K562 (cell line): ENCODE data around the gene APOC1. TPM values are rescaled to one million over a fixed set of nuclear protein-coding genes. Genes with fewer than 3 reads are reported as not detected.

ENCODE experiments used
- ATAC-seq: fragments of 200-7000 bp; cut with Tn5 transposase; 3 replicates; pipeline ENCODE4 v1.9.1; 2020; ENCODE audit warnings: moderate library complexity
- BruUV-seq: library from RNA; stranded (reverse); fragments of 400-500 nt; replicated peaks from 2 replicates; lab custom pipeline; 2021; lab: Mats Ljungman, UMichigan
- CTCF ChIA-PET: fragments of 300-600 bp; formaldehyde crosslinking; extraction: SDS; loops from one replicate; lab custom pipeline; 2021; ENCODE audit warnings: low intra/inter-chr PET ratio; lab: Yijun Ruan, JAX
- POLR2A ChIA-PET: fragments of 300-600, 350-650 bp; sonication (Branson Sonifier 250); formaldehyde crosslinking; extraction: SDS; loops from one replicate; lab custom pipeline; 2021; ENCODE audit warnings: antibody characterized with exemption, inconsistent platforms; lab: Yijun Ruan, JAX
- DNase-seq, 4 experiments: peaks; one replicate each; pipeline versions ENCODE4 v3.0.0 to v3.0.0-alpha.2; 2011 to 2018; ENCODE audit warnings: low spot score in 3 of 4, mixed read lengths in 3 of 4; ENCODE audit errors: extremely low read depth in 1 of 4
- FAIRE-seq: peaks from 2 replicates; lab custom pipeline; 2011; peaks lifted over from hg19 to GRCh38; lab: Jason Lieb, UNC
- H2AFZ ChIP-seq: 2 replicates; pipeline ENCODE4 v1.6.0; 2011; ENCODE audit warnings: low read depth, low read length, control low read depth, inconsistent platforms
- H3K27ac ChIP-seq: fragments of 200-600 bp; 3 replicates; pipeline ENCODE4 v1.8.0; 2011; ENCODE audit warnings: low read depth, mild to moderate bottlenecking, control low read depth, inconsistent platforms, low read length, moderate library complexity, mixed read lengths; ENCODE audit errors: extremely low read depth
- H3K27me3 ChIP-seq, 2 experiments: fragments of 300-600 bp in 1 of 2; 2 replicates in 1 of 2; 3 replicates in 1 of 2; pipeline versions ENCODE4 v1.6.0 to v1.8.0; 2011; ENCODE audit warnings: inconsistent platforms in 2 of 2, low read length in 2 of 2, mild to moderate bottlenecking in 1 of 2, mixed read lengths in 1 of 2, moderate library complexity in 1 of 2; ENCODE audit not compliant: control insufficient read depth in 2 of 2, insufficient read depth in 2 of 2
- H3K36me3 ChIP-seq: fragments of 300-600 bp; 3 replicates; pipeline ENCODE4 v1.8.0; 2011; ENCODE audit warnings: mild to moderate bottlenecking, low read length, inconsistent platforms; ENCODE audit not compliant: control insufficient read depth, insufficient read depth
- H3K4me1 ChIP-seq, 2 experiments: fragments of 200-600 bp in 1 of 2; replicated peaks in 1 of 2; 2 replicates in 1 of 2; 3 replicates in 1 of 2; pipeline versions ENCODE4 v1.5.1 to v1.8.0; 2011; ENCODE audit warnings: inconsistent platforms in 2 of 2, low read length in 2 of 2, mild to moderate bottlenecking in 1 of 2, mixed read lengths in 1 of 2, moderate library complexity in 1 of 2; ENCODE audit not compliant: control insufficient read depth in 2 of 2, insufficient read depth in 2 of 2
- H3K4me2 ChIP-seq: 2 replicates; pipeline ENCODE4 v1.6.1; 2011; ENCODE audit warnings: low read length, control low read depth, inconsistent platforms, mixed read lengths; ENCODE audit not compliant: insufficient read depth
- H3K4me3 ChIP-seq: fragments of 200-600 bp; sonication (generic), shearing (Covaris generic); 2 replicates; pipeline ENCODE4 v1.5.1; 2016; ENCODE audit warnings: control low read depth, inconsistent platforms
- H3K79me2 ChIP-seq: fragments of 200-600 bp; 3 replicates; pipeline ENCODE4 v1.8.0; 2011; ENCODE audit warnings: low read length, inconsistent platforms; ENCODE audit not compliant: control insufficient read depth, insufficient read depth
- H3K9ac ChIP-seq, 2 experiments: 2 replicates each; pipeline versions ENCODE4 v1.6.0 to v1.6.1; 2011; ENCODE audit warnings: low read depth in 2 of 2, low read length in 2 of 2, control low read depth in 1 of 2, inconsistent platforms in 1 of 2, mild to moderate bottlenecking in 1 of 2, mixed read lengths in 1 of 2; ENCODE audit not compliant: insufficient read depth in 1 of 2
- H3K9me1 ChIP-seq: one replicate; pipeline ENCODE4 v1.6.0; 2011; ENCODE audit warnings: inconsistent platforms, mild to moderate bottlenecking, low read length, moderate library complexity; ENCODE audit not compliant: control insufficient read depth, insufficient read depth
- H3K9me3 ChIP-seq: replicated peaks from 2 replicates; pipeline ENCODE4 v1.5.1; 2011; ENCODE audit warnings: low read depth, low read length, inconsistent platforms; ENCODE audit not compliant: control insufficient read depth, insufficient read depth
- H4K20me1 ChIP-seq: replicated peaks from 2 replicates; pipeline ENCODE4 v1.6.1; 2011; ENCODE audit warnings: low read length, inconsistent platforms, mixed read lengths; ENCODE audit not compliant: control insufficient read depth, insufficient read depth
- FOXK1 ChIP-seq: sonication (generic); formaldehyde crosslinking; IDR thresholded peaks from 2 replicates; pipeline ENCODE4 v1.8.0; 2022; ENCODE audit warnings: missing genetic modification reagents, mild to moderate bottlenecking, borderline replicate concordance
- GABPB1 ChIP-seq: sonication (generic); formaldehyde crosslinking; IDR thresholded peaks from 2 replicates; pipeline ENCODE4 v1.8.0; 2022; ENCODE audit warnings: mild to moderate bottlenecking, missing genetic modification reagents
- MAFG ChIP-seq: fragments of 450-650 bp; conservative IDR thresholded peaks from 2 replicates; pipeline ENCODE4 v1.6.1; 2016; ENCODE audit warnings: missing genetic modification characterization, missing compliant biosample characterization
- MYNN ChIP-seq, 2 experiments: sonication (generic); formaldehyde crosslinking in 1 of 2; IDR thresholded peaks; 2 replicates each; pipeline versions ENCODE4 v1.5.0 to v1.6.1; 2016 to 2020; ENCODE audit warnings: antibody characterized with exemption in 1 of 2, missing genetic modification reagents in 1 of 2
- POLR2G ChIP-seq: fragments of 200-400 bp; formaldehyde crosslinking; IDR thresholded peaks from 2 replicates; pipeline ENCODE4 v1.6.1; 2017; ENCODE audit warnings: low read depth, mild to moderate bottlenecking, antibody characterized with exemption, low read length, moderate library complexity
- RBFOX2 ChIP-seq: fragments of 200-400 bp; formaldehyde crosslinking; IDR thresholded peaks from 2 replicates; pipeline ENCODE4 v1.6.1; 2017; ENCODE audit warnings: low read depth, mild to moderate bottlenecking, low read length, moderate library complexity
- RUNX1 ChIP-seq: sonication (generic); IDR thresholded peaks from 2 replicates; pipeline ENCODE4 v1.6.1; 2016; ENCODE audit warnings: antibody characterized with exemption, low read depth
- TAF15 ChIP-seq: fragments of 200-400 bp; formaldehyde crosslinking; IDR thresholded peaks from 2 replicates; pipeline ENCODE4 v1.6.1; 2017; ENCODE audit warnings: mild to moderate bottlenecking, low read depth, low read length, moderate library complexity
- ZNF143 ChIP-seq: sonication (generic); formaldehyde crosslinking; IDR thresholded peaks from 2 replicates; pipeline ENCODE4 v1.9.0; 2022; ENCODE audit warnings: mild to moderate bottlenecking, missing genetic modification reagents
- ZNF586 ChIP-seq: fragments of 450-650 bp; formaldehyde crosslinking; conservative IDR thresholded peaks from 2 replicates; pipeline ENCODE4 v1.4.0; 2020; ENCODE audit warnings: mild to moderate bottlenecking, moderate library complexity
- WGBS: fragments of 100-300 bp; shearing (Covaris generic); methylation state at CpG from one replicate; pipeline ENCODE4 v1.1.6; 2016; ENCODE audit warnings: low coverage, mixed read lengths; ENCODE audit not compliant: insufficient coverage; ENCODE audit errors: missing lambda C conversion rate; 5-methylcytosine and 5-hydroxymethylcytosine counted together
- in situ Hi-C: fragments of 300-500 bp; cut with MboI; formaldehyde crosslinking; loops from 4 replicates; pipeline ENCODE4 v1.15.0; 2018; ENCODE audit warnings: inconsistent platforms, mixed read lengths
- intact Hi-C: fragments of 100-400 bp; cut with micrococcal nuclease; formaldehyde crosslinking; loops from 2 replicates; pipeline ENCODE4 v1.14.2; 2022
- polyA plus RNA-seq, 8 experiments: library from polyadenylated mRNA; depleted of rRNA in 4 of 8; stranded (reverse) in 5 of 8; unstranded in 3 of 8; fragments of >200 nt; fragmentation: Nextera tagmentation in 2 of 8; fragmentation: Illumina TruSeq in 1 of 8; extraction: Ambion mirVana in 2 of 8; extraction: Trizol in 1 of 8; gene quantifications; 2 replicates each; pipeline versions ENCODE4 v1.2.1 to v1.2.3, GENCODE V29; 2011 to 2014; ENCODE audit warnings: inconsistent platforms in 1 of 8, missing spikeins in 1 of 8
- total RNA-seq, 7 experiments: library from RNA; depleted of rRNA in 6 of 7; stranded (reverse); fragments of >200 nt in 6 of 7; fragmentation: Illumina TruSeq in 2 of 7; extraction: Trizol in 2 of 7; gene quantifications; 2 replicates each; pipeline versions ENCODE4 v1.2.1 to v1.2.3, GENCODE V29; 2011 to 2021; ENCODE audit warnings: low replicate concordance in 1 of 7
- TF ChIP-seq, protein P1 (sequence below): sonication (generic); formaldehyde crosslinking; IDR thresholded peaks from 2 replicates; pipeline ENCODE4 v1.9.0; 2022; ENCODE audit warnings: mild to moderate bottlenecking, missing genetic modification reagents
- TF ChIP-seq, protein P2 (sequence below): fragments of 250-450 bp; sonication (Bioruptor Pico); IDR thresholded peaks from 2 replicates; pipeline ENCODE4 v1.8.0; 2021; ENCODE audit warnings: moderate library complexity, mild to moderate bottlenecking, inconsistent platforms
- TF ChIP-seq, protein P3 (sequence below): fragments of 450-650 bp; conservative IDR thresholded peaks from 2 replicates; pipeline ENCODE4 v1.6.1; 2016; ENCODE audit warnings: missing genetic modification characterization, low read depth, mild to moderate bottlenecking, control low read depth, missing compliant biosample characterization
- TF ChIP-seq, protein P4 (sequence below): fragments of 250-450 bp; sonication (Bioruptor Pico); IDR thresholded peaks from 2 replicates; pipeline ENCODE4 v1.6.1; 2021; ENCODE audit warnings: mild to moderate bottlenecking
- TF ChIP-seq, protein P5 (sequence below), 2 experiments: fragments of 450-650 bp; IDR thresholded peaks; 2 replicates each; pipeline ENCODE4 v1.6.1; 2016

The APOC1 gene
- total and polyA plus RNA-seq, 9 of the 15 experiments (the other 6 are each of a cell fraction or from before 2014, with no cell fraction given) = 115 to 408 (median 220) TPM

DNA sequence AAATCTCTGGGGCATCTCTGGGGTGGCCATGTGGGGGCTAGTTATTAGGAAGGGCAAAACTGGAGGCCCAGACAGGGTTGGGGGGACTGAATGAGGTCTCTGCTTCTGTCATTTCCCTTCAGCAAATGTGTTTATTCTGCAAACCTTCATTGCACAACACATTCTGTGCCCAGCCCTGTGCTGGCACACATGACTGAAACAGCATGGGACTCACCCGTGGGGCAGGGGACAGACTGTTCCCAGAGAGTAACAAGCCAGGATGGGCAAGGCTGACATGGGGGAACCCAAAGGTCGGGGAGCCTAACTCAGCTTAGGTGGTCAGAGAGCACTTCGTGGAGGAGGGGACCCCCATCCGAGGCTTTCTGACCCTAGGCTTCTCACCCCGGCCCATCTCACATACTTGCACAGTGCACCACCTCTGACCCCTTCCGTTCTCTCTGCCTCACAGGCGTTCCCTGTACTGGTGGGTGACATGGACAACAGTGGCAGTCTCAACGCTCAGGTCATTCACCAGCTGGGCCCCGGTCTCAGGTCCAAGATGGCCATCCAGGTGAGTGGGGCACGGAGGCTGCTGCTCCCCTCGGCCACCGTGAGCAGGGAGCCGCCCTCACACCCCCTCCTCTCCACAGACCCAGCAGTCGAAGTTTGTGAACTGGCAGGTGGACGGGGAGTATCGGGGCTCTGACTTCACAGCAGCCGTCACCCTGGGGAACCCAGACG is 20.9 kb upstream of the APOC1 start:
- peak overlapping the region in 1 of 2 experiments; percentile 77; a peak in 2 of 4 replicates for H3K9ac ChIP-seq
- in situ Hi-C loops (loop anchor here (10.0 kb wide), 1 partner anchor 161 kb away; no protein-coding TSS in a partner anchor), intact Hi-C loops (no loop called here)
- no peaks in the 10 kb centered on the region; the same call in 1 of the 2 replicates for H3K9me3 ChIP-seq
- peaks cover 6% of the 10 kb centered on the region; the same call in 1 of the 2 replicates for H4K20me1 ChIP-seq
- no peak overlapping the region for H3K4me3 ChIP-seq
- peaks cover 3% of the 10 kb centered on the region for H3K9me1 ChIP-seq
- peaks cover 64% of the 10 kb centered on the region for H3K79me2 ChIP-seq
- no peak for FAIRE-seq
- no peak for ATAC-seq
- no peak for DNase-seq
- no peak overlapping the region for H3K4me2 ChIP-seq
- H3K27ac ChIP-seq = no peak overlapping the region
- WGBS = 95% methylated on average over 17 of the region's 18 CpGs
- H3K4me1 ChIP-seq = peaks cover 17 to 41% of the 10 kb centered on the region in 2 experiments
- ChIA-PET POLR2A (interaction anchor here (1.2 to 1.9 kb wide), 4 partner anchors 11 to 17 kb away, joined by 3 to 11 read pairs (median 4); partner anchors contain the start of gene APOE), CTCF (no interaction called here)
- no peaks in the 10 kb centered on the region for H3K27me3 ChIP-seq
- BruUV-seq = no TSS peak
- no peak overlapping the region for H2AFZ ChIP-seq
- H3K36me3 ChIP-seq = peaks cover 73% of the 10 kb centered on the region
- no peak for TF ChIP-seq MYNN (IDR thresholded peaks at IDR 0.05)
- TF ChIP-seq MYNN (CRISPR knock-in tag; IDR thresholded peaks at IDR 0.05) = no peak
- peak; percentile 60; the same call in 1 of the 2 replicates for TF ChIP-seq POLR2G
- TF ChIP-seq, protein P1, sequence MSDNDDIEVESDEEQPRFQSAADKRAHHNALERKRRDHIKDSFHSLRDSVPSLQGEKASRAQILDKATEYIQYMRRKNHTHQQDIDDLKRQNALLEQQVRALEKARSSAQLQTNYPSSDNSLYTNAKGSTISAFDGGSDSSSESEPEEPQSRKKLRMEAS (CRISPR knock-in tag) = 0 out of 2 replicates have a peak, but pooled peaks have one; percentile 31
- TF ChIP-seq, protein P2, sequence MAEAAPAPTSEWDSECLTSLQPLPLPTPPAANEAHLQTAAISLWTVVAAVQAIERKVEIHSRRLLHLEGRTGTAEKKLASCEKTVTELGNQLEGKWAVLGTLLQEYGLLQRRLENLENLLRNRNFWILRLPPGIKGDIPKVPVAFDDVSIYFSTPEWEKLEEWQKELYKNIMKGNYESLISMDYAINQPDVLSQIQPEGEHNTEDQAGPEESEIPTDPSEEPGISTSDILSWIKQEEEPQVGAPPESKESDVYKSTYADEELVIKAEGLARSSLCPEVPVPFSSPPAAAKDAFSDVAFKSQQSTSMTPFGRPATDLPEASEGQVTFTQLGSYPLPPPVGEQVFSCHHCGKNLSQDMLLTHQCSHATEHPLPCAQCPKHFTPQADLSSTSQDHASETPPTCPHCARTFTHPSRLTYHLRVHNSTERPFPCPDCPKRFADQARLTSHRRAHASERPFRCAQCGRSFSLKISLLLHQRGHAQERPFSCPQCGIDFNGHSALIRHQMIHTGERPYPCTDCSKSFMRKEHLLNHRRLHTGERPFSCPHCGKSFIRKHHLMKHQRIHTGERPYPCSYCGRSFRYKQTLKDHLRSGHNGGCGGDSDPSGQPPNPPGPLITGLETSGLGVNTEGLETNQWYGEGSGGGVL (CRISPR knock-in tag) = no peak
- no peak for TF ChIP-seq MAFG (tag)
- no peak for TF ChIP-seq ZNF586
- 0 out of 2 replicates have a peak, but pooled peaks have one; percentile 44 for TF ChIP-seq TAF15
- TF ChIP-seq, protein P3, sequence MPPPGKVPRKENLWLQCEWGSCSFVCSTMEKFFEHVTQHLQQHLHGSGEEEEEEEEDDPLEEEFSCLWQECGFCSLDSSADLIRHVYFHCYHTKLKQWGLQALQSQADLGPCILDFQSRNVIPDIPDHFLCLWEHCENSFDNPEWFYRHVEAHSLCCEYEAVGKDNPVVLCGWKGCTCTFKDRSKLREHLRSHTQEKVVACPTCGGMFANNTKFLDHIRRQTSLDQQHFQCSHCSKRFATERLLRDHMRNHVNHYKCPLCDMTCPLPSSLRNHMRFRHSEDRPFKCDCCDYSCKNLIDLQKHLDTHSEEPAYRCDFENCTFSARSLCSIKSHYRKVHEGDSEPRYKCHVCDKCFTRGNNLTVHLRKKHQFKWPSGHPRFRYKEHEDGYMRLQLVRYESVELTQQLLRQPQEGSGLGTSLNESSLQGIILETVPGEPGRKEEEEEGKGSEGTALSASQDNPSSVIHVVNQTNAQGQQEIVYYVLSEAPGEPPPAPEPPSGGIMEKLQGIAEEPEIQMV (tag) = no peak
- no peak for TF ChIP-seq RUNX1
- TF ChIP-seq RBFOX2 = peak; percentile 62
- TF ChIP-seq, protein P4, sequence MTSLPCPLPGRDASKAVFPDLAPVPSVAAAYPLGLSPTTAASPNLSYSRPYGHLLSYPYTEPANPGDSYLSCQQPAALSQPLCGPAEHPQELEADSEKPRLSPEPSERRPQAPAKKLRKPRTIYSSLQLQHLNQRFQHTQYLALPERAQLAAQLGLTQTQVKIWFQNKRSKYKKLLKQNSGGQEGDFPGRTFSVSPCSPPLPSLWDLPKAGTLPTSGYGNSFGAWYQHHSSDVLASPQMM (CRISPR knock-in tag) = no peak
- TF ChIP-seq GABPB1 = no peak
- TF ChIP-seq FOXK1 (CRISPR knock-in tag) = 0 out of 2 replicates have a peak, but pooled peaks have one; percentile 49
- TF ChIP-seq, protein P5, sequence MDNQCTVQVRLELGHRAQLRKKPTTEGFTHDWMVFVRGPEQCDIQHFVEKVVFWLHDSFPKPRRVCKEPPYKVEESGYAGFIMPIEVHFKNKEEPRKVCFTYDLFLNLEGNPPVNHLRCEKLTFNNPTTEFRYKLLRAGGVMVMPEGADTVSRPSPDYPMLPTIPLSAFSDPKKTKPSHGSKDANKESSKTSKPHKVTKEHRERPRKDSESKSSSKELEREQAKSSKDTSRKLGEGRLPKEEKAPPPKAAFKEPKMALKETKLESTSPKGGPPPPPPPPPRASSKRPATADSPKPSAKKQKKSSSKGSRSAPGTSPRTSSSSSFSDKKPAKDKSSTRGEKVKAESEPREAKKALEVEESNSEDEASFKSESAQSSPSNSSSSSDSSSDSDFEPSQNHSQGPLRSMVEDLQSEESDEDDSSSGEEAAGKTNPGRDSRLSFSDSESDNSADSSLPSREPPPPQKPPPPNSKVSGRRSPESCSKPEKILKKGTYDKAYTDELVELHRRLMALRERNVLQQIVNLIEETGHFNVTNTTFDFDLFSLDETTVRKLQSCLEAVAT (IDR thresholded peaks at IDR 0.05) = no peak
- 0 out of 2 replicates have a peak, but pooled peaks have one; percentile 28 for TF ChIP-seq ZNF143 (CRISPR knock-in tag)
